ENCODE measurements around the gene AVL9.
A peak's percentile ranks its signal among the peaks of the same experiment; 100 is the strongest.
"Not testable (repeated sequence)": the region's sequence is repeated elsewhere in the genome, so short reads cannot be mapped to it uniquely, and the experiment has no call there.

AVL9 gene

GRCh38 chr7:32494946-32495297 lies 367 bp upstream of the AVL9 start:
- WGBS, result 0% methylated on average over 5 of the region's 14 CpGs

GRCh38 chr7:32496052-32496813 lies 944 bp downstream of the AVL9 start:
- H4K8ac ChIP-seq (ENCODE audit: low read length), result peak overlapping the region; percentile 100
- peak overlapping the region; percentile 73 for H2BK5ac ChIP-seq (ENCODE audit: low read depth, low read length, poor library complexity, severe bottlenecking)
- peak overlapping the region; percentile 86 to 92 for H3K18ac ChIP-seq (ENCODE audit: low read depth in 1 of 2, low read length in 2 of 2)
- H2AK5ac ChIP-seq (ENCODE audit: low read length, severe bottlenecking), result peak overlapping the region; percentile 22
- no peak overlapping the region for H2BK15ac ChIP-seq (ENCODE audit: low read depth, poor library complexity, severe bottlenecking)
- peak overlapping the region; percentile 71 for H3K4me2 ChIP-seq (ENCODE audit: low read length, poor library complexity, severe bottlenecking)
- peaks cover 4% of the 10 kb centered on the region for H3K4me1 ChIP-seq (ENCODE audit: control insufficient read depth, insufficient read depth, low read depth, low read length)
- H4K91ac ChIP-seq (ENCODE audit: low read length), result peak overlapping the region; percentile 18
- no peaks in the 10 kb centered on the region for H3K27me3 ChIP-seq (ENCODE audit: control insufficient read depth in 1 of 2, insufficient read depth in 1 of 2, low read length in 2 of 2)
- H3K4ac ChIP-seq (ENCODE audit: low read depth in 1 of 2, low read length in 2 of 2), result peak overlapping the region; percentile 78 to 81
- no peak overlapping the region for H3K23ac ChIP-seq (ENCODE audit: low read length in 2 of 2)
- H2AFZ ChIP-seq (ENCODE audit: low read depth, low read length), result no peak overlapping the region
- H3K36me3 ChIP-seq (ENCODE audit: control insufficient read depth in 1 of 2, insufficient read depth in 2 of 2, low read depth in 1 of 2, low read length in 2 of 2), result peaks cover 0 to 6% of the 10 kb centered on the region in 2 experiments
- peak overlapping the region; percentile 83 to 95 for H3K4me3 ChIP-seq (ENCODE audit: insufficient read depth in 1 of 2, low read depth in 1 of 2, low read length in 2 of 2)
- no peaks in the 10 kb centered on the region for H3K9me3 ChIP-seq (ENCODE audit: control insufficient read depth, low read length)
- 13% methylated on average over 8 of the region's 10 CpGs for WGBS
- DNase-seq, result peak; percentile 35
- peak overlapping the region; percentile 98 for H3K9ac ChIP-seq (ENCODE audit: low read length)
- H3K14ac ChIP-seq (ENCODE audit: low read length in 2 of 2), result peak overlapping the region in 1 of 2 experiments; percentile 86
- H3K27ac ChIP-seq (ENCODE audit: low read length, poor library complexity, severe bottlenecking), result peak overlapping the region; percentile 82
- H2BK120ac ChIP-seq (ENCODE audit: low read depth, low read length), result peak overlapping the region; percentile 98
- no peak overlapping the region for H2BK12ac ChIP-seq (ENCODE audit: low read length in 2 of 2)
- peaks cover 6% of the 10 kb centered on the region for H3K79me1 ChIP-seq (replicated peaks; ENCODE audit: low read length, poor library complexity, severe bottlenecking)

More at GRCh38 chr7:32494946-32495297, 367 bp upstream of the AVL9 start:
- H2AFZ ChIP-seq (ENCODE audit: low read depth, low read length), result no peak overlapping the region
- peak overlapping the region; percentile 57 to 96 for H3K4me3 ChIP-seq (ENCODE audit: insufficient read depth in 1 of 2, low read depth in 1 of 2, low read length in 2 of 2)
- no peak overlapping the region for H3K23ac ChIP-seq (ENCODE audit: low read length in 2 of 2)
- H3K36me3 ChIP-seq (ENCODE audit: control insufficient read depth in 1 of 2, insufficient read depth in 2 of 2, low read depth in 1 of 2, low read length in 2 of 2), result peaks cover 0 to 6% of the 10 kb centered on the region in 2 experiments
- no peak overlapping the region for H2BK15ac ChIP-seq (ENCODE audit: low read depth, poor library complexity, severe bottlenecking)
- H2BK12ac ChIP-seq (ENCODE audit: low read length in 2 of 2), result no peak overlapping the region
- no peak for DNase-seq
- no peaks in the 10 kb centered on the region for H3K9me3 ChIP-seq (ENCODE audit: control insufficient read depth, low read length)
- H3K4ac ChIP-seq (ENCODE audit: low read depth in 1 of 2, low read length in 2 of 2), result no peak overlapping the region
- H4K91ac ChIP-seq (ENCODE audit: low read length), result no peak overlapping the region
- no peak overlapping the region for H2BK120ac ChIP-seq (ENCODE audit: low read depth, low read length)
- H3K27ac ChIP-seq (ENCODE audit: low read length, poor library complexity, severe bottlenecking), result peak overlapping the region; percentile 55
- no peak overlapping the region for H3K18ac ChIP-seq (ENCODE audit: low read depth in 1 of 2, low read length in 2 of 2)
- no peak overlapping the region for H2BK5ac ChIP-seq (ENCODE audit: low read depth, low read length, poor library complexity, severe bottlenecking)
- H3K27me3 ChIP-seq (ENCODE audit: control insufficient read depth in 1 of 2, insufficient read depth in 1 of 2, low read length in 2 of 2), result no peaks in the 10 kb centered on the region
- H3K4me1 ChIP-seq (ENCODE audit: control insufficient read depth, insufficient read depth, low read depth, low read length), result peaks cover 4% of the 10 kb centered on the region
- H3K79me1 ChIP-seq (replicated peaks; ENCODE audit: low read length, poor library complexity, severe bottlenecking), result peaks cover 6% of the 10 kb centered on the region
- no peak overlapping the region for H2AK5ac ChIP-seq (ENCODE audit: low read length, severe bottlenecking)
- H4K8ac ChIP-seq (ENCODE audit: low read length), result no peak overlapping the region
- peak overlapping the region; percentile 98 for H3K9ac ChIP-seq (ENCODE audit: low read length)
- peak overlapping the region; percentile 81 for H3K4me2 ChIP-seq (ENCODE audit: low read length, poor library complexity, severe bottlenecking)
- no peak overlapping the region for H3K14ac ChIP-seq (ENCODE audit: low read length in 2 of 2)

GRCh38 chr7:32499755-32500154 lies 4.5 kb downstream of the AVL9 start:
- H2BK120ac ChIP-seq (ENCODE audit: low read depth, low read length); H3K9me3 ChIP-seq (ENCODE audit: control insufficient read depth, low read length); H3K27me3 ChIP-seq (ENCODE audit: control insufficient read depth in 1 of 2, insufficient read depth in 1 of 2, low read length in 2 of 2); H2BK12ac ChIP-seq (ENCODE audit: low read length in 2 of 2); H2BK5ac ChIP-seq (ENCODE audit: low read depth, low read length, poor library complexity, severe bottlenecking); H2AFZ ChIP-seq (ENCODE audit: low read depth, low read length); H3K23ac ChIP-seq (ENCODE audit: low read length in 2 of 2); DNase-seq; H3K4ac ChIP-seq (ENCODE audit: low read depth in 1 of 2, low read length in 2 of 2); H2AK5ac ChIP-seq (ENCODE audit: low read length, severe bottlenecking); H2BK15ac ChIP-seq (ENCODE audit: low read depth, poor library complexity, severe bottlenecking); H3K4me2 ChIP-seq (ENCODE audit: low read length, poor library complexity, severe bottlenecking); H3K9ac ChIP-seq (ENCODE audit: low read length); H3K4me1 ChIP-seq (ENCODE audit: control insufficient read depth, insufficient read depth, low read depth, low read length); H3K18ac ChIP-seq (ENCODE audit: low read depth in 1 of 2, low read length in 2 of 2); H4K91ac ChIP-seq (ENCODE audit: low read length); H3K27ac ChIP-seq (ENCODE audit: low read length, poor library complexity, severe bottlenecking); H3K36me3 ChIP-seq (ENCODE audit: control insufficient read depth in 1 of 2, insufficient read depth in 2 of 2, low read depth in 1 of 2, low read length in 2 of 2); H3K4me3 ChIP-seq (ENCODE audit: insufficient read depth in 1 of 2, low read depth in 1 of 2, low read length in 2 of 2); H3K14ac ChIP-seq (ENCODE audit: low read length in 2 of 2); H3K79me1 ChIP-seq (replicated peaks; ENCODE audit: low read length, poor library complexity, severe bottlenecking); H4K8ac ChIP-seq (ENCODE audit: low read length): not testable (repeated sequence)
- 100% methylated on average over 1 of the region's 2 CpGs for WGBS

DNA sequence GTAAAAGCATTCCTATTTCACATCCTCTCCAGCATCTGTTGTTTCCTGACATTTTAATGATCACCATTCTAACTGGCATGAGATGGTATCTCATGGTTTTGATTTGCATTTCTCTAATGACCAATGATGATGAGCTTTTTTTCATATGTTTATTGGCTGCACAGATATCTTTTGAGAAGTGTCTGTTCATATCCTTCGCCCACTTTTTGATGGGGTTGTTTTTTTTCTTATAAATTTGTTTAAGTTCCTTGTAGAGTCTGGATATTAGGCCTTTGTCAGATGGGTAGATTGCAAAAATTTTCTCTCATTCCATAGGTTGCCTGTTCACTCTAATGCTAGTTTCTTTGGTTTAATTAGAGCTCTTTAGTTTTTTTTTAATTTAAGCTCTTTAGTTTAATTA lies 4.9 kb downstream of the AVL9 start:
- 95% methylated on average over 1 of the region's 1 CpG for WGBS

More for the DNA sequence above, 4.9 kb downstream of the AVL9 start:
- not testable (repeated sequence) for H3K27ac ChIP-seq (ENCODE audit: low read length, poor library complexity, severe bottlenecking); H3K36me3 ChIP-seq (ENCODE audit: control insufficient read depth in 1 of 2, insufficient read depth in 2 of 2, low read depth in 1 of 2, low read length in 2 of 2); H4K91ac ChIP-seq (ENCODE audit: low read length); H3K4me2 ChIP-seq (ENCODE audit: low read length, poor library complexity, severe bottlenecking); H2BK12ac ChIP-seq (ENCODE audit: low read length in 2 of 2); H3K18ac ChIP-seq (ENCODE audit: low read depth in 1 of 2, low read length in 2 of 2); H2BK120ac ChIP-seq (ENCODE audit: low read depth, low read length); H2AK5ac ChIP-seq (ENCODE audit: low read length, severe bottlenecking); H2AFZ ChIP-seq (ENCODE audit: low read depth, low read length); H3K9me3 ChIP-seq (ENCODE audit: control insufficient read depth, low read length); H3K14ac ChIP-seq (ENCODE audit: low read length in 2 of 2); H3K23ac ChIP-seq (ENCODE audit: low read length in 2 of 2); H2BK5ac ChIP-seq (ENCODE audit: low read depth, low read length, poor library complexity, severe bottlenecking); H3K79me1 ChIP-seq (replicated peaks; ENCODE audit: low read length, poor library complexity, severe bottlenecking); H3K27me3 ChIP-seq (ENCODE audit: control insufficient read depth in 1 of 2, insufficient read depth in 1 of 2, low read length in 2 of 2); H3K9ac ChIP-seq (ENCODE audit: low read length); H3K4me3 ChIP-seq (ENCODE audit: insufficient read depth in 1 of 2, low read depth in 1 of 2, low read length in 2 of 2); H4K8ac ChIP-seq (ENCODE audit: low read length); DNase-seq; H3K4ac ChIP-seq (ENCODE audit: low read depth in 1 of 2, low read length in 2 of 2); H3K4me1 ChIP-seq (ENCODE audit: control insufficient read depth, insufficient read depth, low read depth, low read length); H2BK15ac ChIP-seq (ENCODE audit: low read depth, poor library complexity, severe bottlenecking)

All from mesenchymal stem cell (in vitro differentiated cells and primary cell).